HG03066 (cell line): ENCODE results near the gene OR2AP1.
A peak's percentile ranks its signal among the peaks of the same experiment; 100 is the strongest.
"Not testable (repeated sequence)": the region's sequence is repeated elsewhere in the genome, so short reads cannot be mapped to it uniquely, and the experiment has no call there.

ENCODE experiments used
- ATAC-seq: cut with Tn5 transposase; IDR thresholded peaks from one replicate; pipeline ENCODE4 v1.9.1; 2021; ENCODE audit warnings: low read depth; ENCODE audit not compliant: unreplicated experiment

OR2AP1 gene

DNA sequence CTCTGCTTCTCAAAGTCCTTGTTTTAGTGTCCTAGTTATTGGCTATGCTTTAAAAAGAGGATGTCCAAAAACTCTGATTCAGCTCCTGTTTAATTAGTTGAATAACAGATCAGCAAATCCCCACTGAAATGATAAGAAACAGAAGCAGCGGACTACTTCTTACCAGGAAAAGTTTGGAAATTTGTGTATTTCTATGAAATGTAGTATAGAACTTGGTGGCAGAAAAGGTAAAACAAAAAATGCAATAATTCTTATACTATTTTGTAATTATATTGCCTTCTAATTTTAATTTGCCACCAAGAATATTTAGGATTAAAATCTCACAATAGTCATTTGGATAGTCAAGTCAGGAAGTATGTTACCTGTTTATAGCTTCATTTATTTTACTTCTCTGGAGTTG, at the start of gene OR2AP1:
Gene OR2AP1, plus strand, starts transcription at position 301 of the 400 bp plus-strand sequence. CDS start 1,947 bp downstream, outside the sequence.
- ATAC-seq = no peak

DNA sequence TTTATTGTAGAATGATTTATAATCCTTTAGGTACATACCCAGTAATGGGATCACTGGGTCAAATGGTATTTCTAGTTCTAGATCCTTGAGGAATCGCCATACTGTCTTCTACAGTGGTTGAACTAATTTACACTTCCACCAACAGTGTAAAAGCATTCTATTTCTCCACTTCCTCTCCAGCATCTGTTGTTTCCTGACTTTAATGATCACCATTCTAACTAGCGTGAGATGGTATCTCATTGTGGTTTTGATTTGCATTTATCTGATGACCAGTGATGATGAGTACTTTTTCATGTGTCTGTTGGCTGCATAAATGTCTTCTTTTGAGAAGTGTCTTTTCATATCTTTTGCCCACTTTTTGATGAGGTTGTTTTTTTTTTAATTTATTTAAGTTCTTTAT, 24.0 kb upstream of the OR2AP1 start:
- not testable (repeated sequence) for ATAC-seq

DNA sequence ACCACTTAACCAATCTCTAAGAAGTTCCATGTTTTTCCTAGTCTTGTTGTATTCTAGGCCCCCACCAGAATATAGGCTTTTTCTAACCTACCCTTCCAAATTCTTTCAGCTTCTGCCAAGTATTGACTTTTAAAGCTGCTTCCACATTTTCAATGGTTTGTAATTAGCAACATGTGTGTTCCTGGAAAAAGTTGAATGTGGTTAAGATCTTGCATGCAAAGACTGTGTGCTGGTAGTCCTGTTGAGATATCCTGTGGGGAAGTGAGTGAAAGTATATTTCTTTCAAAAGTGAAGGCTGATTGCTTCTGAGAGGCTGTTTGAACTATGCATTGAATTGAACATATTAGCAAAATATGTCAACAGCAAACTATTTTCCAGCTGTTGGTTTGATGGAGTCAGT, 23.5 kb upstream of the OR2AP1 start:
- ATAC-seq = no peak

DNA sequence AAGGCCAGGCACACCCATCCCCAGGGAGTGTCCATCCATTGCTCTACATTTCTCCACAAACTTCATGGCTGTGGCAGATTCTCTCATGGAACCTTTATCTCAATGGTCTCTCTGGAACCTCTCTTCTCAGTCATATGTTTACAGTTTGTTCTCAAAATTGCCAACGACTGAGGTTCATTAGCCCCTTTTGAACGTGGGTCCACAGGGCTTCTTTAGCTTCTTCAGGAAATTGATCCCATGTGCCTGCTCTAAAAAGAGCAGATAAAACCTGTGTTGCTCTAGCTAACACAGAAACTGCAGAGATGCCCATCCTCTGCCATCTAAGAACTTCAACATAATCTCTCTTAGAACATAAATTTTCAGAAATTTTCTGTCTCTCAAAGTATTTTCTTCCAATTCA, 23.0 kb upstream of the OR2AP1 start, which contains the start of gene OR6C4:
Gene OR6C4, plus strand, starts transcription at position 301 of the 400 bp plus-strand sequence. CDS start 1,625 bp downstream, outside the sequence.
- ATAC-seq = no peak

DNA sequence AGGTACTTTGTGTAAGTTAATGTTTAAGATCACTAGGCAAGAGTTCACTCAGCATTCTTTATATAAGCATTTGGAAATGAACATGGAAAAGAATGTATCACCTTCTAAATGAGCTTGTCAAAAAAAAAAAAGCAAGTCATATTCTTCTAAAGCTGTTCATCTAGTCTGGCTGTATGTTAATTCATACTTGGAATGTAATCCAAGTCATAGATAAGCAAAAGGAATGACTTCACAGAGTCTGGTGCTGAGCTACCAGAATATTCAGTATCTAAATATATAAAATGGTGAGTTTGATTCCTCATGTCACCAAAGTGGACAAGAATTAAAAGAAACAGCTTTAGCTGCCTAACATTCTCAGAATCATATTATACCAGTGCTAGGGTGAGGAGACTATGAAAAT, 18.0 kb upstream of the OR2AP1 start:
- ATAC-seq = no peak

DNA sequence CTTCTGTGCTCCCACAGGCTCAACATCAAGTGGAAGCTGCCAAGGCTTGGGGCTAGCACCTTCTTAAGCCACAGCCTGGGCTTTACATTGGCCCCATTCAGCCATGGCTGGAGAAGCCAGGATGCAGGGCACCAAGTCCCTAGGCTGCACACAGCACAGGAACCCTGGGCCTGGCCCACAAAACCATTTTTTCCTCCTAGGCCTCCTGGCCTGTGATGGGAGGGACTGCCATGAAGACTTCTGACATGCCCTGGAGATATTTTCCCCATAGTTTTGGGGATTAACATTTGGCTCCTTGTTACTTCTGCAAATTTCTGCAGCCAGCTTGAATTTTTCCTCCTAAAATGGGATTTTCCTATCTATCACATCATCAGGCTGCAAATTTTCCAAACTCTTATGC, 2.2 kb upstream of the OR2AP1 start:
- ATAC-seq = not testable (repeated sequence)

DNA sequence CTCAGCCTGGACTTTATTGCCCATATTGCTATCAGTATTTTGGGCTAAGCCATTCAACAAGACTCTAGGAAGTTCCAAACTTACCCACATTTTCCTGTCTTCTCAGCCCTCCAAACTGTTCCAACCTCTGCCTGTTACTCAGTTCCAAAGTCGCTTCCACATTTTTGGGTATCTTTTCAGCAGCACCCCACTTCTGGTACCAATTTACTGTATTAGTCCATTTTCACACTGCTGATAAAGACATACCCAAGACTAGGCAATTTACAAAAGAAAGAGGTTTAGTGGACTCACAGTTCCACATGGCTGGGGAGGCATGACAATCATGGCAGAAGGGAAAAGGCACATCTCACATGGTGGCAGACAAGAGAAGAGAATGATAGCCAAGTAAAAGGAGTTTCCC, 1.6 kb upstream of the OR2AP1 start:
- not testable (repeated sequence) for ATAC-seq

DNA sequence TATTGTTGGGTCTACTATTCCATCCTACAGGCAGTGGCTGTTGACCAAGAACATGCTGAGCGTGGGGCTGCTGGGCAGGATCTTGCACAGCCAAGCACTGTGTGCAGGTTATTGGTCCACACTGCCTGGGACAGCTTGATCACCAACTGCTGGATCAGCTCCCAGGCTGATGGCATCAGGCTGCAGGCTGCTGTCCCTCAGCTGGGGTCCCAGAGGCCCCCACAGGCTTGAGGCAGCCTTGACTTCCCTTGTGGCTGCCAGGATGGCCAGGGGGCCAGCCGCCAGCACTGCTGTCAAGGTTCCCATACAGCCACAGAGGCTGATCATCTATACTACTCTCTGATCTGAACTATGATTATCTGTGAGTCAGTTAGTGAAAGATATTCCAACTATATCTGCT, 9.8 kb downstream of the OR2AP1 start:
- ATAC-seq = no peak

DNA sequence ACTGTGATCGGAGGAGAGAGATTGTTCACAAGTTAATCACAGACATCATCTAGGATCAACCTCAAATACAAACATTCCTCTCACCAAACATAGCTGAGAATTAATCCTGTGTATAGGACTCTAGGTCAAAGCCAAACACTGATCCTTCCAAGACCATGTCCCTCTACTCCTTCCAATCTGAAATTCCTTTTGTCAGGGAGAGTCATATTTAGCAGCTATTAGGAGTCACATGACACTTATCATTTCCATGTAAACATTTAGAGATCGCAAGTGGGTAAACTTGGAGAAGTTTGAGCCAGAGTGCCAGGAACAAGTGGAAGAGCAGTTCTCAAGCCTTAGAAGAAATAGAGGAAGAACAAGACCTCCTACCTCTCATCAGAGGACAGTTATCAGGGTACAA, 13.5 kb downstream of the OR2AP1 start:
- no peak for ATAC-seq

DNA sequence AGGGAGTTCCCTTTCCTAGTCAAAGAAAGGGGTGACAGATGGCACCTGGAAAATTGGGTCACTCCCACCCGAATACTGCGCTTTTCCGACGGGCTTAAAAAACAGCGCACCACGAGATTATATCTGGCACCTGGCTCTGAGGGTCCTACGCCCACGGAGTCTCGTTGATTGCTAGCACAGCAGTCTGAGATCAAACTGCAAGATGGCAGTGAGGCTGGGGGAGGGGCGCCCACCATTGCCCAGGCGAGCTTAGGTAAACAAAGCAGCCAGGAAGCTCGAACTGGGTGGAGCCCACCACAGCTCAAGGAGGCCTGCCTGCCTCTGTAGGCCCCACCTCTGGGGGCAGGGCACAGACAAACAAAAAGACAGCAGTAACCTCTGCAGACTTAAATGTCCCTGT, 17.9 kb downstream of the OR2AP1 start:
- ATAC-seq = not testable (repeated sequence)

DNA sequence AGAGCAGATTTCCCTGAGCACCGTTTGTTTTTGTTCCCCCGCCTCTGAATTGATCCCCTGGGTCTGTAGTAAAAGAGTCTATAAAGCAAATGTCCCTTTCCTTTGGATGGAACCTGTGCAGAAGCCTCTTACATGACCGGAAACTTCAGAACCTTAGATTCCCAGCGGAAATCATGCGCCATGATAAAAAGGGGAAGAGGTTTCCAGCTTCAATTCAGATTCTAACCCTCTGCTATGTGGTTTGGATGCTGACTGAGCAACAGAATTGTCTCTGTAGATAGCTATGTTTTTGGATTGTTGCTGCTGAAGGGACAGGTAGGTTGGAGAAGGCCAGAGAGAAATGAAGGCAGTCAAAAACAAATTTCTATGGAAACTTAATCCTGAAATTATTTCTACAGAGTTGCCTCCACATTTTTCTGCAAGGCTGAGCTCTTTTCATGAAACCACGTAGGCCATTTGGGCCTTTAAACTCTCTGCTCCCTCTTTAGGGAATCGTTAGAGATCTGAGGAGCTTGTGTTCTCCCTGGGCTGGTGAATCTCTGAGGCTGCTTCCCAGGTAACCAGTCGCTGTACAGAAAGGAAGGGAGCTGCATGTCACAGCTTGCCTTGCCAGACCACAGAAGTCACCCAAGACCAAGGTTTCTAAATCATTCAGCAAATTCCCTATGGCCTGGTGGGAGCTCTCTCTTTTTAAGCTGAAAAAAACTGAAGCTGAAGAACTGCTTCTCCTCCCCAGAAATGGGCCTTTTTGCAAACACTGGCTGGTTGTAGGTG, 35.7 kb downstream of the OR2AP1 start:
- no peak for ATAC-seq

DNA sequence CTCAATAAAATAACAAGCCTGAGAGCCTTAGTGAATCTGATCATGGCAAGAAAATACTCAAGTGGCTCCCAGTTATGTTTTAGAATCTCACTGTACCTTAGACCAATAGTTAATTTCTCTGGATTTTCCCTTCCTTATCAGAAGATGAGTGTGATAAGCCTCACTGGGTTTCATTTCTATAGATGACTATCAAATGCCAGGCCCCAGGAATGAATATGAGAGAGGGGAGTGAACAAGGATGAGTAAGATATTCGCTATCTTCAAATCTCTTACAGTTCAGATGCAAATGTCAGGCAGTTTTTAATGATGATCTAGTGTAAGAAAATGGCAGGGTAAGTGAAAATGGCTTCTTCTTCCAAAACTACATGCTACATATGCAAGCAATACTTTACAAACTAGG, 38.3 kb downstream of the OR2AP1 start:
- ATAC-seq = no peak

DNA sequence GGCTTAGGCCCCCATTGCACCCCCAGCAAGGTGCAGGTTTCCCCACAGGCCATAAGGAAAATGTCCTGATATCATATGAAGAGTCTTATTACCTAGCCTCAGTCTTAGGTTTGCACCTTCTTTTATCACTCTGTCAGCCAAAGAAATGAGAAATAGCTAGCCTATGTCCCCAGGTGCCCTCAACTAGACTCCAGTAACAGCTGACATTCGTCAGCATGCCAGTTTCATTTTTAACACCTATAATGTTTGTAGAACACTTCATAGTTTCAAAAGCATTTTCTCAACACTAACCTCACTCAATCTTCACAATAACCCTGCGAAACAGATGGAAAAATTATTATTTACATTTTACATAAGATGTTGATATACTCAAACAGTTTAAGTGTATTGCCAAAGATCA, 40.4 kb downstream of the OR2AP1 start:
- ATAC-seq = no peak

DNA sequence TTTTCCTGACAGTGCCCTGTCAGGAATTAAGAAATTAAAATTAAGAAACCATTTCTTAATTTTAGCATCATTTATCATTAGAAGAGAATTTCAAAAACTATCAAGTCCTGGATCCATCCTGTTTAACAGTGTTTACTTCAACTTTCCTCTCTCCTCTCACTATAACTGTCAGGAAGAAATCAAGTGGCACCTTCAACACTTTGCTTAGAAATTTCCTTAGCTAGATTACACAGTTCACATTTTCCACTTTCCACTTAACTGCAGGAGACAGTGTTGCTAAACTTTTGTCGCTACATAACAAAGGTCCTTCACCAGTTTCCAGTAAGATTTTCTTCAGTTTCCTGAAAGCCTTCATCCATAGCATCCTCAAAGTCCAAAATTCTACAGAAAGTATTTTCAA, 42.5 kb downstream of the OR2AP1 start:
- ATAC-seq = no peak

DNA sequence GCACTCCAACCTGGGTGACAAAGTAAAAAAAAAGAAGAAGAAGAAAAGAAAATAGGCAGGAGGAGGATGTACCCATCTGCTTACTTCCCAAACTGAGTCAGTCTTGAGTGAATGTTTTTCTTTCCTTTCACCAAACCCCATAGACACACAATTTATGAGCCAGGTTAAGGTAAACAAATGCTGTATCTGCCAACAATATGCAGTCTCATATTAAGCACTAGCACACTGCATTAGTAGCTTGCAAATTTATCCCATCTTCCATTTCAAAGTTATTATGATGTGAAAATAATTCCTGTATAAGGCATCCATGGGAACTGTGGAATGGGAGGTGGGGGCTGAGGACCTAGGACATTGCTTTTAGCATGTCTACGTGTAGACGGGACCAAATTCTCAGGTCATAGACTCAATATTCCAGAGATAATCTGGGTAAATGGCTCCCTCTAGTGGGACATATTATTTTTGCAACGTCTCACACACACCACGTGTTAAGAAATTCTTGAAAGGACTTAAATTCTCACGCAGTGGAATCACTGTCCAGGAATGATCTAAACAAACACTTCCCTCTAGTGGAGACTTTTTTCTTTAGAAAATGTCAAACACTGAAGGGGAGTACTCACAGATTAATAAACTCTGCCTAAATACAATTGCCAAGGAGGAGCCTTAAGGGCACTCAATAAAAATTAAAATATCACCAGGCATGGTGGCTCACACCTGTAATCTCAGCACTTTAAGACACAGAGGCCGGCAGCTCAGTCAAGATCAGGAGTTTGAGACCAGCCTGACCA, 47.3 kb downstream of the OR2AP1 start:
- peak; percentile 87 for ATAC-seq

DNA sequence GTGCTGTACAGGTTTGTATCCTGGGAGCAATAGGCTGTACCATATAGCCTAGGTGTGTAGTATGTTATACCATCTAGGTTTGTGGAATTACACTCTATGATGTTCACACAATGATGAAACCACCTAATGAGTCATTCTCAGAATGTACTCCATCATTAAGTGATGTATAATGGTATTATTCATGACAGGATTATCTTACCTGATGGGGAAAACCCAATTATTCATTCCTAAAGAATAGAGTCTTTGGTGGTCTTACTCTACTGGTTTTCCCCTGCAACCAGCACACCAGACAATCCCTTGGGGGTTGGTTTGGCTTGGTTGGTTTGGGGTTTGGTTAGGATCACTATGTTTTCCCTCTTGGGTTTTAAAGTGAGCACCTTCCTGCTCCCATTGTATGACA, 51.8 kb downstream of the OR2AP1 start:
- ATAC-seq = no peak
